HuH-7.5 (cell line): ENCODE data around the gene TTC13.
A peak's percentile ranks its signal among the peaks of the same experiment; 100 is the strongest.

Source experiments
- DNase-seq: peaks from one replicate; pipeline ENCODE4 v3.0.0; 2011; ENCODE audit warnings: low spot score

TTC13 gene

DNA sequence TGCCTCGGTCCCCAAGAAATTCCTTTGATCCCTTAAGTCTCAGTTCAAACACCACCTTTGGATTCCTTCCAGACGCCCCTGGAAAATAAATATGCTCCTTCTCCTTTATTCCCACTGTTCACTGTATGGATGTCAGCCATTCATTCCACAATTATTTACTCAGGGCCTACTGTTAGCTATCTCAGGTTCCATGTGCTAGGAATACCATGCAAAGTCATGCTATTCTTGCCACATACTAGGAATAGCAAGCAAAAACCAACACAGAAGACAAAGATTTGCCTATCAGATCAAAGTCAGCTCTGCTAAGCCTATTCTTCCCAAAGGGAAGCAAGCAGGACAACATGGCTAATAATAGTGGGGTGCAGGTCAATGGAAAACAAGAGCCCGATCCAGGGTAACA is 29.8 kb downstream of the TTC13 start:
- no peak for DNase-seq

DNA sequence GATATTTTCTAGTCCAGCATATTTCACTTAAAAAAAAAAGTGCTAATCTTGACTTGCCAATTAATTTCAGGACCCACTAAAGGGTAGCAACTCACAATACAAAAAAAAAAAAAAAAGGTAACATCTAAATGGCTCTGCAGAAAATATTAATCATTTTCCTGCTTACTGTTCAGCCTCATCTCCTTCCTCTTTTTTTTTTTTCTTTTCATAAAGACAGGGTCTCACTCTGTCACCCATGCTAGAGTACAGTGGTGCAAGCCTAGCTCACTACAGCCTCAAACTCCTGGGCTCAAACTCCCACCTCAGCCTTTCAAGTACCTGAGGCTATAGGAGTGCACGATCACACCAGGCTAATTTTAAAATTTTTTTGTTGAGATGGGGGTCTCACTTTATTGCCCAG is 30.4 kb downstream of the TTC13 start:
- DNase-seq = no peak

DNA sequence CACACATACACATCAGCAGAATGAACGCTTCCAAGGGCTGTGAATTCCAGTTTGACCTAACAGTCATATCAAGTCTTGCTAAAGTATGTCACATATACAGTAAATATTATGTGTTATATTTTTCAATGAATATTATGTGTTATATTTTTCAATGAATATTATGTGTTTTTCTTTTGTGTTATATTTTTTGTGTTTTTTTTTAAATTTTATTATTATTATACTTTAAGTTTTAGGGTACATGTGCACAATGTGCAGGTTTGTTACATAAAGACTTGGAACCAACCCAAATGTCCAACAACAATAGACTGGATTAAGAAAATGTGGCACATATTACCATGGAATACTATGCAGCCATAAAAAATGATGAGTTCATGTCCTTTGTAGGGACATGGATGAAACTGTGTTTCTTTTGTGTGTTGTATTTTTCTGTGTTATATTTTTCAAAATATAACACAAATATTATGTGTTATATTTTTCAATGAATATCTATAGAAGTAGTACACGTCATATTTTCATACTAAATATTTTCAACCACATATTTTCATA is 35.5 kb downstream of the TTC13 start:
- no peak for DNase-seq

DNA sequence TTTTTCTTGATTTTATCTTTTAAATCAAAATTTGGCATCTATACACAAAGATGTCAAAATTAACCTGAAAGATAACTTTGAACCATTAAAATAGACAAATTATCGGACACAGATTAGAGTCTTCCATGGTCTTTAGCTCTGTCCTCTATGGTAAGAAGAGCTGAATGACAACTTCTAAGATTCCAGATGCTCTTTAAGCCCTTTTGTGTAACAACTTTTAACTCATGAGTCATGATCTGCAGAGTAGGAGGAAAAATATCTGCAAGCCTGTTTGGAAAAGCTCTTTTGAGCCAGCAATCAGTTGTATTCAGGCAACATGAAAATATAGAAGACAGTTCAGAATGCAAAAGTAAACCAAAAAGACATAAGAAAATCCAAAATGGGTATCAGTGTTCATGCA is 37.8 kb downstream of the TTC13 start:
- DNase-seq = no peak

DNA sequence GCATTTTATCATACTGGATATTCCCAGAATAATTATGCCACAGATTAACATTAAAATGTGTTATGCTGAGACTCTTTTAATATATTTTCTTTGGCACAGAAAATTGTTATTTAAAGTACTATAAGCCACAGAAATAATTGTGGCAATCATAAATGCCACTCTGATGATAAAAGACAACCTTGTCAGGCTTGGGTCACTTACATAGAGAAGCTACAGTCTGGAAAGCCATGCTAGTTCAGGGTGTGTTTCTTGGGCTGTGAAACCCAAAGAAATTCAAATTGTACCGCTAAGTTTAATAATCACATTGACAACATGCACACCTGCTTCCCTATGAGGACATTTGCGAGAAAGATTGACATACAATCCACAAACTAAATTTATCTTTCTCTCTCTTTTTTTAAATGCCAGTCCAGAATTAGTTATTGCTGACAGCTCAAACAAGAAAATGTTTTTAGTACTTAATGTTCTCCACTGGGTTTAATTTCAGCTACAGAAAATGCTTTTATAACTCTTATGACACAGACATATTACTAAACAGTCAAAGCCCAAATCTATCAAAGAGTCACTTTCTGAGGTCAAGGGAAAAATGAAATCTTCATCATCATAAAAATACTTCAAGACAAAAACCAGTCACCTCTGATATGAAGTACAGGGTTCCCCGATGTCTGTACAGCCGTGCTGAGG is 38.7 kb downstream of the TTC13 start:
- DNase-seq = no peak

DNA sequence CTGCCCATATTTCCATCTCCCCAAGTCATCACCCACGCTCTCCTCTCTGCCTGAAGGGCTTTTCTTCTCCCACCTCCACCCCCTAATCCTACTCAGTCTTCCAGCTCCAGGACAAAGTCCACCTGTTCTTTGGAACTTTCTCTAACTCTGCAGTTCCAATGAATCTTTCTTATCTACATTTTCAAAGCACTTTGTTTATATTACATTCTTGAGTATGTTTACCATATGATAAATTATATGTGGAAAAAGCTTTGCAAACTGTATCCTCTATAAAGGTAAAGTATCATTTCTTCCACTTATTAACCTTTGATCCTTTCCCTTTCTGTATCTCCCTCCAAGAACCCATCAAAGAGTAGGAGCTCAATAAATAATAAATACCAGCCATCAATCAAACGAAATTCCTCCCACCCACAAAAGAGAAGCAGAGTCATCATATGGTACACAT is 39.7 kb downstream of the TTC13 start:
- no peak for DNase-seq

DNA sequence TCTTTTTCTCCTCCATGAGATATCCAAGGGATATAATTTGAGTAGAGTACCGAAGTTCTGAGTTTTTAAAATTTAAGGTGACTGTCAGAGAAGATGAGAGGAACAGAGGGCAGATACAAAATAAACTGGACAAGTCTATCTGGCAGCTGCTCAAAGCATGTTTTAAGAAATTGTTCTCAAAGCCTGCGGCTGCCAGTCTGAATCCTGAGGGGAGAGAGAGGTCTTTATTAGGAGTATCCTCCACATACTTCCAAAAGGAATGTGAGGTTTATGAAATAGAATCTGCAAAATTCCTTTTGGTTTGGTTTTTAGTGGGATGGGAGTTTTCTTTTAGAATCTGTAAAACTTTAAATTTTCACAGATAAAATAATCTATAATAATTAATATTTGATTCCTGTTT is 41.3 kb downstream of the TTC13 start:
- DNase-seq = no peak

DNA sequence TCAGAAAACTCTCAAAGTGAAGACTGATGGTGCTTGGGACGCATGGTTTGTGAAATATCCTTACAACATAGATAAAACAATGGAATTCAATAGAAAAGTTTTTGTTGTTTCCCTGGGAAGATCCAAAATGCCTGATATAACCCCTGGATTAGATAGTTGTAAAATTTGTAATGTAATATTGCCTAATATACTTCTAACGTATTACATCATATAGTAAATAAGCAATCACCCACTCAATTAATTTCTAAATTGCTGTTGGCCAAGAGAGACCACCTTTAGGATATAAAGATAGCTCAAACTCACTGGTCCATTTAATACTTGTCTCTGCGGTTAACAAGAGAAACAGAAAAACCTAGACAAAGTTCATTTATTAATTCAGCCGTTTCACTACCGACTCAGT is 42.2 kb downstream of the TTC13 start:
- no peak for DNase-seq

DNA sequence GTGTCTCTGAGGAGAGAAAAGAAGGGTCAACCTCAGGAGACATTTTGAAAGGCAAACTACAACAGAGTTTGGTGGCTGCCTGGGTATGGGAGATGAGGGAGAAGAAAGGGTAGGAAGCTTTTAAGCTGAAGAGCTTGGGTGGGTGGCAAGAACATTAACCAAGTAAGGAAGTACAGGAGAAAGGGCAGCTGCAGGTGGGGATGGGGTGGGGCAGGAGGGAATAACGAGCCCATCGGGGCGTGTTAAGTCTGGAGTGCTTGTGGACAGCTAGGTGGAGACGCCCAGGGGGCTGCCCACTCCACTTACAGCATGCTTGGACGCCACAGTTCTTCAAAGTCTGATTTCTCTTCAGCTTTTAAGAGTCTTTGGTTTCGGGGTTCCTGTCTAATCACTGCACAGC is 42.8 kb downstream of the TTC13 start:
- no peak for DNase-seq

DNA sequence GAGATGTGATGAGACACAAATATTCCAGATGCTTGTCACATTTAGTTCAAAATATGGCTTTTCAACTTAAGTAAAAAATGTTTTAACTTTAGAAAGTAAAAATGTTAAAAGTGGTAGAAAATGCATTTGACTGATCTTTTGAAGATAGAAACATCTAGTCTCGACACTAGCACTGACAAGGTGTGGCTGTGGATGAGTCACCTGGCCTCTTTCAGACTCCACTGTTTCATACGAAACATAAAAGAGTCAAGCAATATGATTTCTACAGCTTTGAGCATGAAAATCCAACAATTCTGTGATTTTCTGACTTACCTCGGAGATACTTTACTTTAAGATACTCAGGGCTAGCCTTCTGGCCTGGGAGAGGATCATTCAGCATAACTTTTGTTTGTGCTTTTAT is 47.7 kb downstream of the TTC13 start:
- DNase-seq = no peak

DNA sequence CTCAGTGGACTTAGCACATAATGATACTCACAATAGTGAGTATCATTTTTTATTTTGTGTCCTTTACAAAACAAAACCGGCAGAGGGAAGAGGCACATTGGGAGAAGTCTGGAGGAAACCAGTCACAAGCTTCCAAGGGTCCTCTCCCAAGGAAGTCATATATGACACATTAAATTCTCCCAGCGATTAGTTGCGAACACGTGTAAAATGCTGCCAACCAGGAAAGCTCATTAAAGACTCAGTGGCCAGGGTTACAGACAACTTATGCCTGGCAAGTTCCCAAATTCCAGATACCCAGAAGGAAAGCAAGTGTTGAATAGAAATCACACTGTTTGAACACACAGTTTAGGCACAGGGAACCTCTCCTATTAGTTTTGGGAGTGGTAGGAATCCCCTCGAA is 52.5 kb downstream of the TTC13 start:
- no peak for DNase-seq

DNA sequence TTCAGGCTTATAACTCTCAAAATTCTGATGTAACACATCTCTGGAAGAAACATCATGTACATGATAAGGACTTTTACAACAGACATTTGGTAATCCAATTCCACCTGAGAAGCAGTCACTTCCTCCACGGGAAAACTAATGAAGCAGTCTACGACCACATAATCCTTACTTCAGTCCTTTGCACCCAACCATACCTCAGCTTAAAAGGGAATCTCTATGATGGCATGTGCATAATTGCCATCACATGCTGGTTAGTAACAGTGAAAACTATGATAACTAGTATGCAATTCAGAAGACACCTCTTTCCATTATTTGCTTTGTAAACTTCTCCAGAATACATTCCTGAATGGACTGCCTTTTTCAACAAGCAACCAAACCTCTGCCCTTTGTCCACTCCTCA is 53.1 kb downstream of the TTC13 start:
- DNase-seq = no peak

DNA sequence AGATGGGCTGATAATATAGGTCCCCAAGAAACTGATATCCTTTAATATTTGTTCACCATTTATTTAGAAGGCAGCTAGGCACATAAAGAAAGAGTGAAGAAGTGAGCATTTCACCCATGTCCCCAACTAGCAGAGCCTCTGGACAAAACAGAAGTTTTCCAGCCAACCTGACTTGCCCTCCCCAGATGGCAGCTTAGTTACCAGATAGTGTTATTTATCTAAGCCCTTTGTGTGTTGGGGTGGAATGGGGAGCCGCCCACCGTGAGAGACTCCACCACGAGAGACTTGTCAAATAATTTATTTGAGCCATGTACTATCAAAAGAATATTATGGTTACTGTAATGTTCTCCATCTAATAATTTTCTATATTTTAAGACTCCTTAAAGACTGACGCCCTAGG is 55.5 kb downstream of the TTC13 start:
- no peak for DNase-seq

DNA sequence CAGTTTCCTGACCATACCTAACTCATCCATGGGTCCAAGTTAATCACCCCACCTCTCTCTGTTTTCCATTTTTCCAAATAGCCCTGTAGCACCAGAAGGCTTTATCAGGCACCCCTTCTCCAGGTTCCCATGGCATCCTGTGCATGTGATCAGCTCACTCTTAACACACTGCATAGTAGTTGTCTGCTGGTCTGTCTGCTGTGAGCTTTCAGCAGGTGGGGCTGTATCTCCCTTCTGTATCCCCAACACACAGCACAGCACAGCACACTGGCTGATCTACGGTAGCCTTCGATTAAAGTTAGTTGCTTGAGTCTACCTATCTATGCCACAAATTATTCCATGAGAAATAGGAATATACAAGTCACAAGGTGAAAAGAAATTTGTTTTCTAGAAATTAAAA is 56.0 kb downstream of the TTC13 start:
- no peak for DNase-seq

DNA sequence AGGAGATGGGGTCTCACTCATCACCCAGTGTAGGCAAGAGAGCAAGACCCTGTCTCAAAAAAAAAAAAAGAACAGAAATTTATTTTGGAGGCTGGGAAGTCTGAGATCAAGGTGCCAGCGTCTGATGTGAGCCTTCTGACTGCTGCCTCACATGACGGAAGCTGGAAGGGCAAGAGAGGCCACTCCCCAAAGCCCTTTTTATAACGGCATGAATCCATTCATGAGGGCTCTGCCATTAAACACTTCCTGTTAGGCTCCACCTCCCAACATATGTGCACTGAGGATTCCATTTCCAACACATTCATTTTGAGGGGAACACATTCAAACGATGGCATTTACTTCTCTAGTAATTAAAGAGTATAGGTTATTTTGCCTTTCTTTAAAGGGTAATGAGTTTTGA is 59.5 kb downstream of the TTC13 start:
- DNase-seq = no peak

DNA sequence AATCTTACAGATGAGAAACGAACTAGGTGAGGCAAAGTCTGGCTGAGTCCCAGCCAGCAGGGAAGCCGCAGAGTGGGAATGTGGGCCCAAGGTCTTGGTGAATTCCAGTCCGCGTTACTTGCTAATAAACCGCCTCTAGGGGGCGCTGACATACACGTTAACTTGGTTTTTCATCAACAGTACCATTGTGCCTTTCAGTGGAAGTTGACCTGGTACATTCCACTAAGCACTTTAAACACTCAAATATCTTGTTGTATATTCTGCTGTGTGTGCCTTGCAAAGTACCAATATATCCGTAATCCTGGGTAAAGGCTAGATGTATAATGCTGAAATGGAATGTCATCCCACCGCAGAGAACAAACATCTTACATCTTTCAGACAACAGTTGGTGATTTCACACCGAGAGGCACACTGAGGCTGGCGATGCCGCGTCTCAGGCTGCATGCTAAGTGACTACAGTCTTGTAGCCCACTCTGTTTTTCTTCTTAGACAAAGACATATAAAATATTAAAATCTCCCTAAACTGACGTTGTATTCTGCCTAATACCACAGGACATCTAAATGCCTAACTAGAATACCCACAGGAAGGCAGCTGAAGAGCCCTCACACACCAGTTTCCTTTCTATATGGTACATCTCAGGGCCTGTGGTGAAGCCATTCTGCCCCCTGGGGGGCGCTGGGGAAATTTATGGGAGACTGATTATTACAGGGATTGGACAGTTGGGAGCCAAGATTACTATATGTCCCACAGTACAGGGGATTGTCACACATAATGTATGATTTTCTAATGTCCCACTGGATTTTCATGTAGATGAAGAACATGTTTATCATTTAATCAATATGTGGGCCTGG is 61.2 kb downstream of the TTC13 start:
- DNase-seq = peak; percentile 60

DNA sequence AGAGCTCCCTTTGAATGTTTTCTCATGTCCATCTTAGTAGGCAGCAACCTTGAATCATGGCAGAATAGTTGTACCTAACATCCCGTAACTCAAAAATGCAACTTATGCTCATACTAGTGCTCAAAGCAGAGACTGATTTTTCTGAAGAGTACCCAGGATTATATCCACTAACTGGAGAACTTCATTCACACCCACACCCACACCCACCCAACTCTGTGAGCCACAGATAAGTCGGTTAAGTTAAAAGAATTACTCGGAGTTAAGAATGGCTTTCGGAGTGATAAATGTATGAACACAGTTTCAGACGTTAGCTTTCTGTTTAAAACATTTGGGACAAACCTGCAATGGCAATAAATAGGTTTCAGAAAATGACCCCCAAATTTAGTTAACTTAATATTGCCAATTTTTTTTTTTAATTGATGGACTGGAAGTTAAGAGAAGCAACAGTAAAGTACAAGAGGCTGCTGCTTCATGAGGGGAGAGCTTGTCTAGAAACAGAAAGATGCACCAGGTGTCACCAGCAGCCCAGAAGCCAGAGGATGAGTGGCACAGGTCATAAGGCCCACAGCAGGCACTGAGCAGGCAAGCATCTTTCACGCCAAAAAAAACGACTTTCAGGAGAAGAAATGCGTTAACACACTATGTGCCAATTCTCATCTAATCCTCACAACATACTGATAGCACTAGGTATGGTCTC is 61.9 kb downstream of the TTC13 start:
- no peak for DNase-seq

DNA sequence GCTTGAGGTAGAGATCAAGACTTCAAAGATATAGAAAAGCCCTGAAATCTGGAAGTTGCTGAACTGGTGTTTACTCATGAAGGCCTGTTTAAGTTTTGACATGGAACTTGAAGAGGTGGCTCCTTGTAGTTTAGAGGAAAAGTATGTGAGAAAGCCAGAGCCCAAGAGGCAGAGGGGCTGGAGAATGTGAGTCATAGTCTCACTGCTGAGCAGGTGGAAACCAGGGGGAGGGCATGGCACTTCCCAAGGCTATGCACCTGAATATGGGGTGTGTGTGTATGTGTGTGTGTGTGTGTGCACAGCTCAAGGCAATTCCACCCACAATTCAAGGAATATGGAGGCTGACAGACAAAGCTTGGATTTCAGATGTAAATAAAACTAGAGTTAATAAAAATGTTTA is 63.6 kb downstream of the TTC13 start:
- no peak for DNase-seq

DNA sequence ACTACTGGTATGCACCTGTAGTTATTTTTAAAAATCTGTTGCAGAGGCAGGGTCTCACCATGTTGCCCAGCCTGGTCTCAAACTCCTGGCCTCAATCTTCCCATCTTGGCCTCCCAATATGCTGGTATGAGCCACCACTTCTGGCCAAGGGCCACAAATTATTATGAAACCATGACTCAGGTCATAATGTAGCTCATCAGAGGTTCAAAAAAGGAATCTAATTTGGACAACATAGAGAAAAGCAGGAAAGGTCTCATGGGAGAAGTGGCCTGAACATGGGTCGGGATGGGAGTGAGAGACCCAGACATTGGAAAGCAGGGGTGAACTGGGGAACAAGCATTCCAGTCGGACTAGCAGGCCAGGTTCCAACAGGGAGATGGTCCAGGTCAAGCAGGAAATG is 65.2 kb downstream of the TTC13 start:
- DNase-seq = no peak

DNA sequence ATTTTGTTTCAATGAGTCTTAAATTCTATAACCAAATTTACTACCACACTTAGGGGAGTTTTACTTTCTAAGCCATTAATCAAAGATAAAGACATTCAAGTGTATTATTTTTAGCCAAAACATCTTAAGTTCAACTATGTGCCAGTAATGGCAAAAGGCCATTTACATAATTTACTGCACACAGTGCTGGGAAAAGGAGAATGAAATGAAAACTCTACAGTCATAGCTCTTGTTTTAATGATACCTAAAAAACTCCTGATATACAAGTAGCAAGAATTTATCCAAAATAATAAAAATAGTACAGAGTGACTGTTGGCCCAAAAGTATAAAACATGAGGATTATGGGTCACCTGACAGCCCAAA is 67.9 kb downstream of the TTC13 start:
- DNase-seq = no peak

DNA sequence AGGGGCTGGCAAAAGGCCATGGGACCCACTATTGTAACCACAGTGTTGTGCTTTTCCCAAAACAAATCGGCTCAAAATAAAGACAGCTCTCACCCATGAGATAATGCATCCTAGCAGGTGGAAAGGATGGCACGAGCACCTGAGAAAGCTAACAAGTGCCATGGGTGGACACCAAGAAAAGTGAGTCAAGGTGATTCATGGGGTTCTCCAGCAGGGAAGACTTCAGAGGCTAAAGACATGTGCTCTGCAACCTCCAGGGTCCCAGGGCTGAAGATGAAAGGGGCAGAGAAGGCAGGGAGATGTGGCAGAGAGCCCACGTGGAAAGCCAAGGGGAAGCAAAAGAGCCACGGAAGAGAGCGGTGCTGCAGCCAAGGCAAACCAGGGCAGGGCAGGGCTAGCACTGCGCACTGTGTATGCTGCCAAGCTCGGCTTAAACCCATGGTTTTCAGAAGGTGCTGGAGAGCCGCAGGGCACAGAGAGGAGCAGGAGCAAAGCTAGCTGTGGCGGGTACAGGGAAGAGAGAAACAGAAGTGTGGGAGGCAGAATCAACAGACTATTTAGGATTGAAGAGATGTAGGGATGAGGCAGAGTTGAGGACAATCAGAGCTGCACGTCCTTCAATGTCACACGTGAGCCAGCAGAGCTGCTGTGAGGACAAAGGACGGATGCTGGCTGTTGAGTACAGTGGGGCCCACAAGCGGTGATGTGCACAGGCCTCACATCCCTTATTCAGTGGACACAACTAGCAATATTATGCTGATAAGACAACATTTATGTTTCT is 68.5 kb downstream of the TTC13 start:
- DNase-seq = no peak
